Caco-2 (cell line): Measurements from ENCODE around the gene SPSB2. TPM values are rescaled to one million over a fixed set of nuclear protein-coding genes. Genes with fewer than 3 reads are reported as not detected.

ENCODE experiments used
- BruUV-seq: library from RNA; stranded (reverse); fragments of 400-500 nt; replicated peaks from 2 replicates; lab custom pipeline; 2021; lab: Mats Ljungman, UMichigan
- CTCF ChIA-PET: fragments of 300-600 bp; sonication (Branson Sonifier 250); formaldehyde crosslinking; loops from one replicate; lab custom pipeline; 2022; ENCODE audit warnings: antibody characterized with exemption; lab: Charles Lee
- POLR2A ChIA-PET: fragments of 300-600 bp; sonication (Branson Sonifier 250); formaldehyde crosslinking; loops from one replicate; lab custom pipeline; 2022; ENCODE audit warnings: antibody characterized with exemption; lab: Charles Lee
- DNase-seq, 2 experiments: peaks; one replicate each; pipeline versions ENCODE4 v3.0.0 to v3.0.0-alpha.2; 2020 to 2022
- H3K27me3 ChIP-seq: replicated peaks from 2 replicates; pipeline ENCODE4 v1.6.0; 2011; ENCODE audit warnings: low read length; ENCODE audit not compliant: control insufficient read depth, insufficient read depth
- H3K36me3 ChIP-seq: 2 replicates; pipeline ENCODE4 v1.5.1; 2011; ENCODE audit warnings: low read length; ENCODE audit not compliant: control insufficient read depth, insufficient read depth
- H3K4me1 ChIP-seq: fragments of 250-450 bp; sonication (Bioruptor Pico); 2 replicates; pipeline ENCODE4 v1.5.1; 2020; ENCODE audit warnings: mild to moderate bottlenecking
- H3K4me3 ChIP-seq: 2 replicates; pipeline ENCODE4 v1.5.1; 2011; ENCODE audit warnings: low read depth, mild to moderate bottlenecking, control low read depth, low read length
- H3K9me3 ChIP-seq: fragments of 250-450 bp; sonication (Bioruptor Pico); 2 replicates; pipeline ENCODE4 v1.5.1; 2020; ENCODE audit warnings: mild to moderate bottlenecking, moderate library complexity
- H3K27ac Mint-ChIP-seq: one replicate; pipeline ENCODE4 v1.8.0; 2022; ENCODE audit warnings: mixed read lengths; ENCODE audit not compliant: unreplicated experiment
- H3K27me3 Mint-ChIP-seq: one replicate; pipeline ENCODE4 v1.8.0; 2022; ENCODE audit warnings: mixed read lengths; ENCODE audit not compliant: insufficient read depth, unreplicated experiment
- H3K36me3 Mint-ChIP-seq: one replicate; pipeline ENCODE4 v1.8.0; 2022; ENCODE audit warnings: mild to moderate bottlenecking, mixed read lengths; ENCODE audit not compliant: insufficient read depth, unreplicated experiment
- H3K4me1 Mint-ChIP-seq: one replicate; pipeline ENCODE4 v1.8.0; 2022; ENCODE audit warnings: low read depth, mixed read lengths; ENCODE audit not compliant: unreplicated experiment
- H3K4me3 Mint-ChIP-seq: one replicate; pipeline ENCODE4 v1.8.0; 2022; ENCODE audit warnings: mild to moderate bottlenecking, moderate library complexity, mixed read lengths; ENCODE audit not compliant: unreplicated experiment
- H3K9me3 Mint-ChIP-seq: one replicate; pipeline ENCODE4 v1.8.0; 2022; ENCODE audit warnings: mixed read lengths; ENCODE audit not compliant: unreplicated experiment
- intact Hi-C: fragments of 100-400 bp; cut with micrococcal nuclease; formaldehyde crosslinking; loops from one replicate; pipeline ENCODE4 v1.10.0; 2022; ENCODE audit not compliant: unreplicated experiment
- total RNA-seq: library from RNA; stranded (reverse); gene quantifications from 2 replicates; pipeline ENCODE4 v1.2.3, GENCODE V29; 2022
- TF ChIP-seq, protein P1 (sequence below), 2 experiments: fragments of 200-600 bp in 1 of 2; IDR thresholded peaks; 1 replicate in 1 of 2; 2 replicates in 1 of 2; pipeline versions ENCODE4 v1.5.1 to v1.8.0; 2011 to 2022; ENCODE audit warnings: antibody characterized with exemption in 1 of 2, control low read depth in 1 of 2, inconsistent platforms in 1 of 2, low read depth in 1 of 2, low read length in 1 of 2, mild to moderate bottlenecking in 1 of 2, moderate library complexity in 1 of 2; ENCODE audit not compliant: insufficient read depth in 1 of 2, severe bottlenecking in 1 of 2, unreplicated experiment in 1 of 2

Gene SPSB2
- total RNA-seq, 1 experiment from 2014 or later: 23.7 TPM

DNA sequence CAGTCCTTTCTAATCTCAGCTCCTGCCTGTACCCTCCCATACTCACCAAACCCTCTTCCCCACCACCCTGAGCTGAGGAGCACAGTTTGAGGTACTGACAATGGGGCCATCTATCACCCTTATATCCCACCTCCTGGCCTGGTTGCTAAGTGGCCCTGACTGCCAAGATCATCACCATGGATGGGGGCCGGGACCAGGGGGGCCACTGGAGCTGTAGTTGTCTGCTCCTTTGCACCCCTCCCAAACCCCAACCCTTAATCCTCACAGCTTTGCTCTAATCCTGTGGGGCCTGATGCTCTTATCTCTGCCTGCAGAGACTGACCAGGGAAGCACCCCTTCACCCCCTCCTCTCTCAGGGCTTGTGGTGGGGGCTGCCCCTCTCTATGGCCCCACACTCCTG lies 32.8 kb downstream of the SPSB2 start:
- Mint-ChIP-seq H3K4me1 (peaks cover 21% of the 10 kb centered on the region), H3K4me3 (no peak overlapping the region), H3K36me3 (peaks cover 43% of the 10 kb centered on the region), H3K9me3 (no peaks in the 10 kb centered on the region), H3K27me3 (no peaks in the 10 kb centered on the region), H3K27ac (no peak overlapping the region)
- Histone ChIP-seq H3K36me3 (no peaks in the 10 kb centered on the region), H3K4me1 (peaks cover 23% of the 10 kb centered on the region), H3K4me3 (no peak overlapping the region), H3K9me3 (no peaks in the 10 kb centered on the region), H3K27me3 (no peaks in the 10 kb centered on the region)
- DNase-seq: no peak
- TF ChIP-seq, protein P1, sequence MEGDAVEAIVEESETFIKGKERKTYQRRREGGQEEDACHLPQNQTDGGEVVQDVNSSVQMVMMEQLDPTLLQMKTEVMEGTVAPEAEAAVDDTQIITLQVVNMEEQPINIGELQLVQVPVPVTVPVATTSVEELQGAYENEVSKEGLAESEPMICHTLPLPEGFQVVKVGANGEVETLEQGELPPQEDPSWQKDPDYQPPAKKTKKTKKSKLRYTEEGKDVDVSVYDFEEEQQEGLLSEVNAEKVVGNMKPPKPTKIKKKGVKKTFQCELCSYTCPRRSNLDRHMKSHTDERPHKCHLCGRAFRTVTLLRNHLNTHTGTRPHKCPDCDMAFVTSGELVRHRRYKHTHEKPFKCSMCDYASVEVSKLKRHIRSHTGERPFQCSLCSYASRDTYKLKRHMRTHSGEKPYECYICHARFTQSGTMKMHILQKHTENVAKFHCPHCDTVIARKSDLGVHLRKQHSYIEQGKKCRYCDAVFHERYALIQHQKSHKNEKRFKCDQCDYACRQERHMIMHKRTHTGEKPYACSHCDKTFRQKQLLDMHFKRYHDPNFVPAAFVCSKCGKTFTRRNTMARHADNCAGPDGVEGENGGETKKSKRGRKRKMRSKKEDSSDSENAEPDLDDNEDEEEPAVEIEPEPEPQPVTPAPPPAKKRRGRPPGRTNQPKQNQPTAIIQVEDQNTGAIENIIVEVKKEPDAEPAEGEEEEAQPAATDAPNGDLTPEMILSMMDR (IDR thresholded peaks at IDR 0.05; ENCODE audit: insufficient read depth in 1 of 2, low read depth in 1 of 2, low read length in 1 of 2, severe bottlenecking in 1 of 2, unreplicated experiment in 1 of 2): no peak
- no TSS peak for BruUV-seq
- intact Hi-C loops: no loop called here
- ChIA-PET POLR2A (interaction anchor here (1.4 to 5.1 kb wide), 2 partner anchors 12 to 87 kb away, joined by 5 to 28 read pairs; partner anchors contain the start of genes CDCA3, MLF2 and USP5), CTCF (interaction anchor here (0.6 to 2.3 kb wide), 3 partner anchors 12 to 24 kb away, joined by 3 to 8 read pairs (median 3); partner anchors contain the start of gene USP5)

DNA sequence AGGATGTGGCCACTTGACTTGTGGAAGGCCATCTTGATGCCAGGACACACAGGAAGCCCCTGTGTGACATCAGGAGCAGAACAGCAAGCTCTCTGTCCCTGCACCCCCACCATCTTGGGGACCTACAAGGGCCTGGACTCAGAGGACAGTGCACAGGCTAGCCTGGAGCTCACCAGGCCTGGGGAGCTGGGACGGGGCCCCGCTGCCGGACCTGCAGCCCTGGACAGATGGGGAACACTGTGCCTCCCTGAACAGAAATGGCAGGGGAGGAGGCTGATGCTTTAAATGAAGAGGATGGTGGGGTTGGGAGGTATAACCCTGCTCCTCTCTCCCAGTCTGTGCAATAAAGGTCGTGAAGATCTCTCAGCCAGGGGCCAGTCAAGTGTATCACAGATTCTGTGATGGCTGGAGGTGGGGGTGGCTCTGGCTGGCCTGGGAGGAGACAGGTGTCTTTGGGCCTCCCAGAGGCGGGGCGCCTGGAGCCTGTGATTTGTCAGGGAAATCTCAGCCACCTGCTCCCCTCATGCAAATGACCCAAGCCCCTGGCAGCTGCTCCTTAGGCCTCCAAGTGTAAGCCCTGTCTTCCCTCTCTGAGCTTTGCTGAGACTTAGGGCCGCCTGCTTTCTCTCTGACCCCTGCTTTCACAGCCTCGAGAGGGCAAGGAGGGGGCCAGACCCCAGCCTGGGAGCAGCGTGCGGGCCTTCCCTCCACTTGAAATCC lies 33.5 kb downstream of the SPSB2 start:
- Histone ChIP-seq H3K4me1 (peaks cover 23% of the 10 kb centered on the region), H3K4me3 (no peak overlapping the region), H3K27me3 (no peaks in the 10 kb centered on the region), H3K9me3 (no peaks in the 10 kb centered on the region), H3K36me3 (no peaks in the 10 kb centered on the region)
- H3K4me3 Mint-ChIP-seq: no peak overlapping the region
- H3K27ac Mint-ChIP-seq: no peak overlapping the region
- CTCF ChIA-PET: interaction anchor here (0.8 to 2.3 kb wide), 3 partner anchors 11 to 15 kb away, joined by 3 to 8 read pairs (median 4); partner anchors contain the start of gene USP5
- TF ChIP-seq, protein P1 (IDR thresholded peaks at IDR 0.05; ENCODE audit: insufficient read depth in 1 of 2, low read depth in 1 of 2, low read length in 1 of 2, severe bottlenecking in 1 of 2, unreplicated experiment in 1 of 2): no peak
- H3K27me3 Mint-ChIP-seq: no peaks in the 10 kb centered on the region
- POLR2A ChIA-PET: interaction anchor here (1.4 to 5.1 kb wide), 2 partner anchors 13 to 86 kb away, joined by 5 to 28 read pairs; partner anchors contain the start of genes CDCA3, MLF2 and USP5
- intact Hi-C loops: no loop called here
- H3K4me1 Mint-ChIP-seq: peaks cover 23% of the 10 kb centered on the region
- no TSS peak for BruUV-seq
- H3K9me3 Mint-ChIP-seq: no peaks in the 10 kb centered on the region
- H3K36me3 Mint-ChIP-seq: peaks cover 43% of the 10 kb centered on the region
- peak in 1 of 2 experiments; percentile 59 for DNase-seq

DNA sequence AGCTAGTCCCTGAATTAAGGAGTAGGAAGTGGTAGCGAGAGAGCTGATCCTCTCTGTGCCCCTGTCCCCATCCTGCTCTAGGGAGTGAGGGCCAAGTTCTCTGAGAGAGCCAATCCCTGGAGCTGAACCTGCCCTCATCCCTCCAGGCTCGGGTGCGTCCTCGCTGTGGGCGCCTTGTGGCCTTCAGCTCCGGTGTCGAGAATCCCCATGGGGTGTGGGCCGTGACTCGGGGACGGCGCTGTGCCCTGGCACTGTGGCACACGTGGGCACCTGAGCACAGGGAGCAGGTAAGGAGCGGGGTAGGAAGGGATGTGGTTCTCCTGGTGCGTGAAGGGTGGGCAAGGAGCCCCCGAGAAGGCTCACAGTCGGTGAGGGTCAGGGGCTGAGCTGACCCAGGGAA lies 34.2 kb downstream of the SPSB2 start:
- H3K4me1 Mint-ChIP-seq: peaks cover 20% of the 10 kb centered on the region
- H3K4me3 ChIP-seq: no peak overlapping the region
- DNase-seq: no peak
- no peaks in the 10 kb centered on the region for H3K9me3 Mint-ChIP-seq
- H3K36me3 Mint-ChIP-seq: peaks cover 44% of the 10 kb centered on the region
- no peaks in the 10 kb centered on the region for H3K27me3 ChIP-seq
- BruUV-seq: no TSS peak
- H3K27me3 Mint-ChIP-seq: no peaks in the 10 kb centered on the region
- H3K4me3 Mint-ChIP-seq: no peak overlapping the region
- TF ChIP-seq, protein P1 (IDR thresholded peaks at IDR 0.05; ENCODE audit: insufficient read depth in 1 of 2, low read depth in 1 of 2, low read length in 1 of 2, severe bottlenecking in 1 of 2, unreplicated experiment in 1 of 2): no peak
- intact Hi-C loops: no loop called here
- H3K4me1 ChIP-seq: peaks cover 23% of the 10 kb centered on the region
- H3K27ac Mint-ChIP-seq: no peak overlapping the region
- ChIA-PET POLR2A (no interaction called here), CTCF (interaction anchor here (0.8 to 2.3 kb wide), 2 partner anchors 10 to 13 kb away, joined by 4 to 8 read pairs; partner anchors contain the start of gene USP5)
- H3K36me3 ChIP-seq: no peaks in the 10 kb centered on the region
- H3K9me3 ChIP-seq: no peaks in the 10 kb centered on the region
